Activated CD8-positive, alpha-beta memory T cell treated with anti-CD3 and anti-CD28 coated beads, Interleukin-2, amount 50 U/mL, for 24 hours (primary cell): ENCODE results near the gene CTTN.

Experiments
- DNase-seq: peaks from one replicate; pipeline ENCODE4 v3.0.0-alpha.2; 2020; ENCODE audit errors: extremely low read depth

The CTTN gene

DNA sequence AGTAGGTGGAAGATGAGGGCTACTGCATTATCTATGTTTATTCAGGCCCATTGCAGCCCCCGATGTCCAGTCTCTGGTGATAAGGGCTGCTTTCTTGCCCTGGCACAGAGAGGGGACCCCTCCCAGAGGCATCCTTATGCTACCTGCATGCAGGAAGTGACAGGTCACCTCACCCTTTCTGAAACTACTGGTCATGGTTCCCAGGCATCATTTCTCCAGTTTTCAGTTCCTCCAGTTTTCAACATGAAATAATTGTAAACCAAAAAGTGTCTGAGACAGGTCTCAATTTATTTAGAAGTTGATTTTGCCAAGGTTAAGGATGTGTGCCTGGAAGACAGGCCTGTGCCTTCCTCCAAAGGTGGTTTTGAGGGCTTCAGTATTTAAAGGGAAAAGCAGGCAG is 57.0 kb downstream of the CTTN start:
- DNase-seq = no peak

DNA sequence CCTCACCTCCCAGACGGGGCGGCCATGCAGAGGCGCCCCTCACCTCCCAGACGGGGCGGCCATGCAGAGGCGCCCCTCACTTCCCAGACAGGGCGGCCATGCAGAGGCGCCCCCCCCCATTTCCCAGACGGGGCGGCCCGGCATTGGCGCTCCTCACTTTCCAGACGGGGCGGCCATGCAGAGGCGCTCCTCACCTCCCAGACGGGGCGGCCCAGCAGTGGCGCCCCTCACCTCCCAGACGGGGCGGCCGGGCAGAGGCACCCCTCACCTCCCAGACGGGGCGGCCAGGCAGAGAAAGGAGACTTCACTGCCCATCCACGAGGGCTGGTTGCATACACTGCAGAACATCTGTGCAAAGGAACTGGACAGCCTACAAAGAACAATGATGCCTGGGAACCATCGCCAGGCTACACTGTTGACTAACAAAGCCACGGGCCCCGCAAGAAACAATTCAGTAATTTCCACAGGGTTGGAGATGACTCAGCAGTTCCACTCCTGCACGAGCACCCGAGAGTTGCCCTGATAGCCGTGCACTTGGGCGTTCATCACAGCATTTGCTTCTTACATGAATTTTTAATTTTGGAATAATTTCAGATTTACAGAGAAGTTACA is 58.7 kb downstream of the CTTN start:
- no peak for DNase-seq

DNA sequence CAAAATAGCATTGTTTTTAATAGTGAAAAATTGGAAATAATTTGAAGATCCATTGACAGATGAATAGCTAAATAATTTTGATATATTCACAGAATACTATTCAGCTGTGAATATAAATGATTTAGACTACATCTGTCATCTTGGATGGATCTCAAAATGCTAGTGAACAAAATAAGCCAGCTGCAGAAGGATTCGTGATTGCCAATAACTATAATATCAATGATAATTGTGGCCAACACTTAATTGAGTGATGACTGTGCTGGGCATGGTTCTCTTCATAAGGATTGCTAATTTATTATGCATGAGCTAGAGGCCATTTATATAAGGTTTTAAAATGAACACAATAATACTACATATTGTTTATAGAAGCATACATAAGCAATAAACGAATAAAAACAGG is 60.4 kb downstream of the CTTN start:
- DNase-seq = no peak

DNA sequence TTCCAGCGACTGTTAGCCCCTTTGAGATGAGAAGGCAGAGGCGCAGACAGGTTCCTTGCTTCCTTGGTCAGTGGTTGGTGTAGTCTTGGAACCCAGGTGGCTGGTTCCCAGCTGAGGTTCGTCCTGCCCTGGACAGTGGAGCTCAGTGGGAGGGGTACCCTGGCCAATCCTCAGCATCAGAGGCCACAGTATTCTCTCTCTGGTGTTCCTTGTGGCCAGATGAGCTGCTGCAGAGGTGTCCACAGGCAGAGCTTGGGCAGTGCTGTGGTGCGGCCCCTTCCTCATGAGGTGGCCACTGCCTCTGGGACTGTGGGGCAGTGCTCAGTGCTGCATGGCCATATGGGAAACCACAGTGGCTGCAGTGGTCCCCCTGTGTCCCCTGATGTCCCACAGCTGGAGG is 61.8 kb downstream of the CTTN start:
- no peak for DNase-seq

DNA sequence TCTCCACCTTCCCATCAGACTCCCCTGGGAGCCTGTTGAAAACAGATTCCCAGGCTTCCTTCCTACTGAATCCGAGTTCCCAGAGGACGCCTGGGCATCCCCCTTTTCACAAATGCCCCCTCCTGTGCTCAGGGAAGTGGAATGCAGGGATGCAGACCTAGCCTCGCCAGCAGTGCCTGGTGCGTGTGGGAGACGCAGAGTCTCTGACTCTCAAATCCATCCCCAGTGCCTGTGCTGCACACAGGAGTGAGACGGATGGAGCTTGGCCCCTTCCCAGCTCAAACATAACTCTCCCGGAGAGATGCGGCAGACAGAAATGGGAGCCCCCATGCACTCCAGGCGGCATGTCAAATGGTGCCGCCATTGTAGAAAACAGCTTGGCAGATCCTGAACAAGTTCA is 62.6 kb downstream of the CTTN start:
- DNase-seq = no peak

DNA sequence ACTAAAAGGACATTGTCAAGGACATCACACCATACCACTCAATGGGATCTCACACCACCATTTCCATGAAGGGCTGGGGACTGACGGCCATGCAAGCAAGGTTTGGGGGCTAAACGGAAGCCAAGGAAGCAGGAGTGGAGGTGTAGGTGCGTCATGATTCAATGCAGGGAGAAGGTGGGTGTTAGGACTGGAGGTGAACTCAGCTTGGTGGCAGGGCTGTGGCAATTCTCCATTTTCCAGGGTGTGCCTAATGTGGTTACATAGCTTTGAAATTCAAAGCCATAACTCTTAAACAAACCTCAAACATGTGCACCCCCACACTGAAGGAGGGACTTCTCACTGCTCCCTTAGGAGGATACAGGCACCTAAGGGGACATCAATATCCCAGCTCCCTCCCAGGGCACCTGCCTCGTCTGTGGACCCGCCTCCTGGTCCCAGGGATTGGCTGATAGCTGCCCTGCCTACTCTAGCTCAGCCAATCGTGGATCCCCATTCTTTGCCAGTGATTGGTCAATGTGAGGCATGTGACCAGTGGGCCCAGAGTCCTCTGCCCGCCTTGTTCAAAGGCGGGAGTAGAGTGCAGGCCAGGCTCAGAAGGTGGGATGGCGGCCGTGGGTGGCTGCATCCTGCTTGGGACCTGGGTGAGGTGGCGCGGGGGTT is 64.6 kb downstream of the CTTN start:
- no peak for DNase-seq

DNA sequence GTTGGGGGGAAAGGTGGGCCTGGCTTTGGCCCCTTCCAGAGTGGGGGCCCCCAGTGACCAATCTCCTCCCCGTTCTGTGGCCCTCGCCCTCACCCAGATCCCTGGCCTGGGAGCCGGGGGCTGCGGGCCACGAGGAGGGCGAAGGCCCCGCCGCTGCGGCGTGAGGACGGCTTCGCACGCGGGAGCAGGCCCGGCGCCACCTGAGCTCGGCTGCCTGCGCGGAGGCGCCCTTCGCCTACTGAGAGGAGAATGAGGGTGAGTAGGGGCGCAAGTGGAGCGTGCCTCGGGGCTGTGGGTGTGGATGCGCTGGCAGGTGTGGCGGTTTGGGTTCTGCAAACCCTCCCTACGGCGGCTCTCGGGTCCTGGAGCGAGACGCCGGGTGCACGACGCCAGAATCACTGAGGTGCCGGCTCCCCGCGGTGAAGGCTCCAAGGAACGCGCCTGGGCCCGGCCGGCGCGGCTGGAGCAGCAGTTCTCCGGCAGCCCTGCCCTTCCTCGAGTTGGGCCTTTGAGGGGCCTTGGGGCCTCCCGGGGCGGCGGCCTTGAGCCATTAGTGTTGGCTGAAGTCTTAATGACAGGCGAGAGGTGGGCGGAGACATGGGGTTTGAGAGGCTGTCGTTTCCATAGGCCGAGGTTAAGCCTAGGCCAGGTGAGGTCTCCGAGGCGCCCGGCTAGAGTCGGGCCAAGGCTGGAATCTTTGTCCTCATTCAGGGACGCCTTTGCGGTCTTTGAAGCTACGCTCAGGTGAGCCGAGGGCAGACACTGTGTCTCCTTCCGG is 65.3 kb downstream of the CTTN start:
- no peak for DNase-seq

DNA sequence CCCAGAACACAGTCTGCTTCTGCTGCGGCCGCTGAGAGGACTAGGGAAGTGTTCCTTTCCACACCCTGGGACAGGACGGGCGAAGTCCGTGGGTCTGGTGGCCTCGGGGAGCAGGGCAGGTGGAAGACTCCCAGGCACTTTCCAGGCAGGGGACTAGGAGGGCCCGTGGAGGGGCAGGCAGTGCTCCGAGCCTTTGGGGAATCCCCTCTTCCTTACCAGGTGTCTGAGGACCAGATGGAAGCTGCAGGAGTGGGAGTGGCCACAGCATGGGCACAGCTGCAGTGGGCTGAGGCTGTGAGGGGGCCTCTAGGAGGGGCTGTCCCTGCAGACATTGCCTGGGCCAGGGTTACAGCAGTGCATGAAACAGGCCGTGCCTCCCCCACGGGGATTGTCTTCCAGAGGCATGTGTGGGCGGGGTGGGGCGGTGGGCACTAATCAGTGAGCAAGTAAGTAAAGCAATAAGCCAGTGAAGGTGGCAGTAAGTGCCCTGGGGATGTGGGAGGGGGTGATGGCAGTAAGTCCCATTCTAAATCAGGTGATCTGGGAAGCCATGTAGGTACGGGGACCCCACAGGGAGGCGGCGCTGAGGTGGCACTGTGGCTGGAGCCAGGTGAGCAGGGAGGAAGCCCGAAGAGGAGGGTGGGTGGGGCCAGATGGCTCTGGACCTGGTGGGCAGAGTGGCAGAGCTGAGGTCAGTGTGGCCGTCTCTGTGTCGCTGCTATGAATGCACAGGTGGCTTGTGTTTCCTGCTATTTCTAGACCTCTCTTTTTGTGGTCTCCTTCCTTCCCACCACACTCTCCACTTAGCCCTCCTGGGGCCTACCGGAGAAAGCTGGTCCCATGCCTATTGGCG is 66.4 kb downstream of the CTTN start:
- DNase-seq = no peak

DNA sequence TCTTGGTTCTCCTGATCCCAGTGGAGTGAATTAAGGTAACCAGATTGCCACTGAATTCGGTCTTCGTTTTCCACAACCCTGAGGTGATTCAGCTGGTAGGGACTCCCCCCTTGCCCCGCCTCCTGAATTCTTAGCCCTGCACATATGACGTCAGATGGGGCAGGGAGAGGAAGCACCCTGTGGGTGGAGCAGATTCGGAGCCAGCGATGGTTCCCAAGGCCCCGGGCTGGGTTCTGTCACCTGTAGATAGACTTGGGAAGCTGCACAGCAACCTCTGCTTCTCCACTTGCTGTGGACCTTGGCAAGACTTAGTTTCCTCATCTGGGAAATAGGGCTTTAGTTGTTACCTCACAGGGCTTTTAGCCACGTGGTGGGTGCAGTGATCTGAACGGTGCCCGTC is 67.8 kb downstream of the CTTN start:
- DNase-seq = no peak

DNA sequence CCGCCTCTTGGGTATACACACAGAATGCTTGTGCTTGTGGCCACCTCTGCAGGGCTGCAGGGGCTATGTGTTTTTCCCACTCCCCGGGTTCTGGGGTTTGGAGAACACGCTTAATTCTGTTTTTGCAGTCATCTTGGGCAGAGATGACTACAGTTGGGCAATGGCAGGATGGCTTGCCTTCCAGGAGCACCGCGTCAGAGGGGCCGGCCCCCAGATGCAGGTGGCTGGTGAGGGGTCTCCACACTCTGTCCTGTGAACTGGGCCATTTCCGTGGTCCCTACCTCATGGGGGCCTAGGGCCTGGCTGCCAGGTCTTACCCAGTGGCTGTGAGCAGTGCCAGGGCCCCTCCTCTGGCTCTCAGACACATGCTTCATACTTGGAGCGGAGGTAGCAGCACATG is 68.3 kb downstream of the CTTN start:
- DNase-seq = no peak

DNA sequence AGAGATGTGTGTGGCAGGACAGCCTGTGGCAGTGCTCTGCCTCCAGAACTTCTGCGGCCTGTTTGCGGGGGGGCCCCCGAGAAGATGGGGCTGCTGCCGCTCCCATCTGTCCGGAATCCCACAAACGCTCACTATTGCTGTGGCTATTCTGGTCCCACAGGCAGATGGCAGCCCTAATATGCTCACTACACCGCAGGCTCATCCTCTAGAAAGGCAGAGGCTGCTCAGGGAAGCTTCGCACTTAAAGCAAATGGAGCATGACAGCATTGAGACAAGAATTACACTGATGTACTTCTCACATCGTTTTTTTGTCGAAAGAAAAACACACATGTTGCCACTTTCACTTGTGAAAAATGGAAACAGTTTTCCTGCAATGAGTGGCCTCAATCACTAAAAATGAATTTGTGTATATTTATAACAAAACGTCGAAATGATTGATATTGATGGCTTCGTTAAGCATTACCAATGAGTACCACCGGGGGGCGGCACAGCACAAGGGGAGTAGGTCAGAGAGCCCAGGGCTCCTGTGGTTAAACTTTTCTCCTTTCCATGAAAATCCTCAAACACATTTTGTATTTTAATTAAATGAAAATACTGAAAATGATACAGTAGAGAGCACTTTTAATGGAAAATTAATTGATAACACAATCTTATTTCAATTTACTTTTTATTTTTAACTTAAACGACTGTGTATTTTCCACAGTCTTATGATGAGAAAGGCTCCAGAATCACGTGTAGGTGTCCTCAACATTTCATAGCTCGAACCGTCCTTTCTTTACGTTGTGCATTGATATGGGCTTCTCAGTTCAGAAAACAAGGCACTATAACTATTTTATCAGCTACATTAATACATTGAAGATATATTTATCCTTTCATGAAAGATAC is 69.1 kb downstream of the CTTN start:
- DNase-seq = no peak

DNA sequence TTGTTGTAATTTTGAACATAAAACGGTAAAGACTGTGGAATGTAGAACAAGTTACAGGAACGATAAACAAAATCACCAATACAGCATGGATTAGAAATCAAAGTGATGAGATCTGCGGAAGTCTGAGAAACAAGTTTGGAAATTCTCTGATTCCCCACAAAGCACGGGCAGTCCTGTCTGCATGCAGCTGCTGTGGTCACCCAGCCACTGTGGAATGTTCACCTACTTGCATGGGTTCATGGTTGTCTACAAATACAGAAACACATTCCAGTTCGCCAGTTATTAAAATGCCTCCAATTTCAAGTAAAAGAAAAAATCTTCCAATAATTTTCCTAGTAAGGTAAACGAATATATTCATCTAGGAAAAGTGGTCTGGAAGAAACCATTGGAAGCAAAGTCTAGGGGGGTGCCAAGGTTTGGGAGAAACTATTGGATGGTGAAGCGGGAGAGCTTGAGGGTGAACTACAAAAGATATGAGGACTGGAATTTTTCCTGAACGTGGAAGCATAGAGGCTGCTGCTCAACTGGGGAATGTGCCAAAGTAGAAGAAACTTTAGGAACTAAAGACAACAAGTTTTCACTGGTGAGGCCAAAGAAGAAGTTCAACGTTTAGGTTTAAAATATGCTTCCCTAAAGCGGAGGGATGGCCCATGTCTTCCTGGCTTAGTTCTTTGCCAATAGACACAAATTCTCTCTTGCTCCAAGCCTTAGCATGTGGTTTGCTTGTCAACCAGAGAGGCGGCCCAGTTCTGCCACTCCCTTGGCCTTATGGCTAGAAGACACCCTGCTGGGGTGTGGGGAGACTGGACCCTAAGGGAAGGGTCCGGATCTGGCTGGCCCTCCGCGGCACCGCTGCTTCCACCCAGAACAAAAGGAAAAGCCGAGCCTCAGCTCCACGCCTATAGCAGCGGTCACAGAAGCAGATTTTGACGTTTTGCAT is 70.2 kb downstream of the CTTN start:
- no peak for DNase-seq

DNA sequence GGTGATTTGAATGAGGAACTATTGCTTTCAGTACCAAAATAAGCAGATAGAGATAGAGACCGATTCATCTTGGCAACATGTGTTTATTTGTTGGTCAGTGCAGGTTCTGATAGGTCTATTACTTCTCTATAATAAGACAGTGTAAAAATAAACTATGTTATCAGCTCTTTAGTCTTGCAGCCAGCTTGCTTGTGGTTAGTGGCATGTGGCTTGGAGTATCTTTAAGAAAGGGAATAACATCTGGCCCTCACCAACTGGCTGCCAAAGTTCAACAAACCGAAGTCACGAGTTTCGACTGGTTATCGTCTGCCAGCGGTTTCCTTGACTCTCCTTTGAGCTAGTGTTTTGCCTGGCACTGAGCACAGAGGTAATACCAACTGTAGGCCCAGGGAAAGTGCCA is 71.8 kb downstream of the CTTN start:
- no peak for DNase-seq

DNA sequence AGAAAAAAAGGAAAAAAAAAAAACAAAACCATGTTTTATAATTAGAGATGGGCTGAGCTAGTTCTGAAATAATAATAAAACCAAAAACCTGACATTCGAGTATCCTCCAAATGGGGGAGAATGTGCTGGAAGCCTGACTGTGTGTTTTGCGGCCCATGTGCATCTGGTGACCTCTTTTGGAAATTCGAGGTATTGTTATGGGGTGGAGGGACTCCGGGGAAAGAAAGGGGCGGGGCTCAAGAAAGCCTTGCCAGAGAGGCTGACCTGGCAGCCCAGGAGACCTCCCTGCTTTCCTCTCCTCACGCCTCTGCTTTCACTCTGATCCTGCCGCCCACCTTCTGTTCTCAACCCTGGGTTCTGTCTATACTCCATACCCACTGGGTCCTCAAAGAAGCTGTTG is 72.9 kb downstream of the CTTN start:
- DNase-seq = no peak

DNA sequence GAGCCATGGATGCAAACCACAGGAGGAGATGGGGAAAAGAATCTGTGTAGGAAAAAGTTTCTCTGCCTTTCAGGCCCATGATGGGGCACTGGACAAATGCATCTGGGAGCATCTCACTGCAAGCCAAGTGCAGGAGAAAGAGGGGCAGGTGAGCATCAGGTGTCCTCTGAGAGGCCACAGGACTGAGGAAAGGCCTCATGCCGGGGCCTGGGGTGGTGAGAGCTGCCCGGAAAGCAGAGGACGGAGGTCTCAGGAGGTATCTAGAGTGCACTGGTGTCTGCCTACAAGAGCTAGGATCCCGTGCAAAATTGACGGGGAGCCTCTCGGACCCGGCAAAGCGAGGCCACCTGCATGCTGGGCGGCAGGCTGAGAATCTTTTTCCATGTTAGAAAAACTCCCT is 73.9 kb downstream of the CTTN start:
- DNase-seq = no peak

DNA sequence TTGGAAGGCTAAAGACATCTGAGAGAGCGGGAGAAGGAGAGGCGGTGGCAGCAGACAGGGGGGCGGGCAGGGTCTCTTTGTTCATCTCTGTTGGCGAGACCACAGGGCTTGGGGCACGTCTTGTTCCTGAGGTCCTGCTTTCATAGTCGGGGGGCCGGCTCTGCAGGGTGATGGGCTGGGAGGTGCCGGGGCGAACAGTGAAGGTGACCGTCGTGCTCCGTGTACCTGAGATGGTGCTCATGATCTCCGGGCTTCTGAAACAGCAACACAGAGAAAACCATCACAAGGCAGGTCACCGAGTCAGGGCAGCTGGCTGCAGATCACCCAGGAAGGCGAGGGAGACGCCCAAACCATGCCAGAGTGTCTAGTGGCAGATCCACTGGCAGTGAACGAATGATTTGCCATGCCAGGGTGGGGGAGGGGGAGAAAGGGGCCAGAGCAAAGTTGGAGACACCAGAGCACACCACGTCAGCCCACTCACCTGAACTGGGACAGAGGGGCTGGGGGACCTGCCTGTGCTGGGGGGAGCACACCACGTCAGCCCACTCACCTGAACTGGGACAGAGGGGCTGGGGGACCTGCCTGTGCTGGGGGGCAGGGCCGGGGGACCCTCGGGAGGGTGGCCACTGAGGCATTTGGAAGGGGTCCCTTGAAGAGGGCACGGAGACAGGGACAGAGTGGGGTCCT is 75.0 kb downstream of the CTTN start:
- no peak for DNase-seq

DNA sequence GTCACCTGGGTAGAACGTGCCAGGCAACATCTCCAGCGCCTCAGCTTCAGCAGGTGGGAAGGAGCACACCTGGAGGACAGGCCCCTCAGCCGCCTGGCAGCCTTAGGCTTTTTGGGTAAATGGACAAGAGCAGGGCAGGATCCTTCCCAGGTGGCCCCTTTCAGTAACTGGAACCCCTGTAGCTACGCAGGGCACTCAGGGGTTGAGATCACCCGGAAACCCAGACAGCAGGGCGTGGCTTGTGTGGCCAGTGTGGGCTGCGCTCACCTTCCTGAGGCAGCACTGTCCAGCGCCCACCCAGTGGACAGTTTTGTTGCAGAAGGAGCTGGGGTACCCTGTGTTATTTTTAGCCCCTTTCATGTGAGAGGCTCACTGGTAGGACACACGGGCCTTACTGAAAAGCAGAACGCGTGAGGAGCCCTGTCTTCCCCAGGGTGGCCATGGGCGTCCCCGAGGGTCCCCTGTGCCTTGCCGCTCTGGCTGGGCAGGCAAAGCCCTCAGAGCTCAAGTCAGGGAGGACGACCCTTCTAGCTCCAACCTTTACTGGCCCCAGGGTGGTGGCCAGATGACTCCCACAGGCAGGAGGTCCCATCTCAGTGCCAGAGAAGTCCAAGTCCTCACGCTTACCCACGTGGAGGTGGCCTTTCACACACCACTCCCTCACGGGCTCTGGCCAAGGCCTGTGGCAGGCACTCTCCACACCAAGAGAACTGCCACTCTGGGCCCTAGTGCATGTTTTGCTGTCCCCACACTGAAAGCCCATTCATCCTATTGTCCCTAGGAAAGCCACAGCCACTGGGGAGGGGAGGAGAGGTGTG is 75.8 kb downstream of the CTTN start:
- DNase-seq = no peak

DNA sequence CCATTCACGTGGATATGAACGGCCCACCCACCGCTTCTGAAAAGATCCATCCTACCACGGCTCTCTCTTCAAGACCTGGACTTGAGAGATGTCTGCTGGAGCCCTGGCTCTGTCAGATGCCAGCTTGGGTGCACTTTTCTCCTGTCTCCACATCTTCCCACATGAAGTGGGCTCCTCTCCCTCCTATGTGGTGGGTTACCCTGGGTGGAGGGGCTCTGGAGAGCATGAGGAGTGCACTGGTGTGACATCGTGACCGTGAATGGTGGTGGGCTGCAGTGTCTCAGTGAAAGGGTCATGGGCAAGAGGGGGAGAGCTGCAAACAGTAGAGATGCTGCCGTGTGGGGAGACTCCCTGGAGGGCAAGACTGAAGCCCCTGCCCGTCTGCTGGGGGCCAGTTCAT is 76.4 kb downstream of the CTTN start:
- no peak for DNase-seq

DNA sequence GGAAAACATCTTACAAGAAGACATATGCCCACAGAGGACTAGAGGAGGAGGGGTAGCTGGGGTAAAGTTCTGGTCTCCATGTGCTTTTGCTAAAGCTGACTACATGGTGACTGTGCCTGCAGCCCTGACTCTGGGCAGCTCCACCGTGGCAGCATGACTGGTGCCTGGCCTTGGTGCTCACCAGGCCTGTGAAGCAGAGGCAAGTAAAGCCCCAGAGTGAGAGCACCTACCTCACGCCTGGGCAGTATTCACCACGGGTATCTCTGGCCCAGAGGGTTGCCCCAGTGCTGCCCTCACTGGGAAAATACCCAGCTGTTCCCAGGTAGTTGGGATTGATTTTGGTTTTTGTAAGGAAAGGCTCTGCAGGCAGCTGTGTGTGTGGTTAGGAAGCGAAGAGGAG is 78.3 kb downstream of the CTTN start:
- DNase-seq = no peak
